GM19324 (cell line): Measurements from ENCODE around the gene MRPL33.
"Not testable (repeated sequence)": the region's sequence is repeated elsewhere in the genome, so short reads cannot be mapped to it uniquely, and the experiment has no call there.

ENCODE experiments used
- ATAC-seq: cut with Tn5 transposase; IDR thresholded peaks from one replicate; pipeline ENCODE4 v1.9.1; 2021; ENCODE audit warnings: mild to moderate bottlenecking, moderate library complexity; ENCODE audit not compliant: unreplicated experiment, low FRiP score

The MRPL33 gene

DNA sequence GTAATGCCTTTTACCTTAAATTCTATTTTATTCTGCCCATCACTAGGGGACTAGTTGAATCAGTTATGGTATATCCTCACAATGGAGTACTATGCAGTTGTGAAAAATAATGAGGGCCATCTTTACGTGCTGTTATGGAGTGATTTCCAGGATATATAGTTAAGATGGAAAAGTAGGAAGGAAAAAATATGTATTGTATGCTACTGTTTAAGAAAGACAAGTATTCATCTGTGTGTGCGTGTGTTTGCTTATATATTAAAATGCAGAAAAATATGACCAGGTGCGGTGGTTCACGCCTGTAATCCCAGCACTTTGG is 32.5 kb upstream of the MRPL33 start:
- no peak for ATAC-seq

DNA sequence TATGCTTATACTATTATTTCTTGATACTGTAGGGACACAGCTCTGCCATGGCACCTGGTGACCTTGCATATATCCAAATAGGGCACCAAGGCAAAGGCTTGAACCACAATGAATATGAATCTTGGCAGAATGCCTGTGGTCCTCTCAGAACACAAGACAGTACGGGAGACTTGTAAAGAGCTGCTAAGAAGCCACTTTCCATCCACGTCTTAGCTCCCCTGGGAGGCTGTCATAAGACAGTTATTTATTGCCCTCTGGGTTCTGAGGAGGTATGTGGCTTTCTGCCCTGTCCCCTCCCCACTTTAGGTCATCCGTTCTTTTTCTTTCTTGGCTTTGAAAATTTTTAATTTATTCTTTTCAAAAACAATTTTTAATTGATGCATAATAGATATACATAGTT is 29.8 kb upstream of the MRPL33 start:
- ATAC-seq, result no peak

DNA sequence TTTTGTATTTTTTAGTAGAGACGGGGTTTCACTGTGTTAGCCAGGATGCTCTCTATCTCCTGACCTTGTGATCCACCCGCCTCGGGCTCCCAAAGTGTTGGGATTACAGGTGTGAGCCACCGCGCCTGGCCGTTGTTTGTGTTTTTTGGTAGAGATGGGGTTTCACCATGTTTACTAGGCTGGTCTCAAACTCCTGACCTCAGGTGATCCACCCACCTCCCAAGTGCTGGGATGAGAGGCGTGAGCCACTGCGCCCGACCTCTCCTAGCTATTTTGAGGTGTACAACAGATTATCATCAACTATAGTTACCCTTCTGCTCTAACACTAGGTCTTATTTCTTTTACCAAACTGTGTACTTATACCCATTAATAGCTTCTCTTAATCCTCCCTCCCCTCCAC is 28.9 kb upstream of the MRPL33 start:
- ATAC-seq, result no peak

DNA sequence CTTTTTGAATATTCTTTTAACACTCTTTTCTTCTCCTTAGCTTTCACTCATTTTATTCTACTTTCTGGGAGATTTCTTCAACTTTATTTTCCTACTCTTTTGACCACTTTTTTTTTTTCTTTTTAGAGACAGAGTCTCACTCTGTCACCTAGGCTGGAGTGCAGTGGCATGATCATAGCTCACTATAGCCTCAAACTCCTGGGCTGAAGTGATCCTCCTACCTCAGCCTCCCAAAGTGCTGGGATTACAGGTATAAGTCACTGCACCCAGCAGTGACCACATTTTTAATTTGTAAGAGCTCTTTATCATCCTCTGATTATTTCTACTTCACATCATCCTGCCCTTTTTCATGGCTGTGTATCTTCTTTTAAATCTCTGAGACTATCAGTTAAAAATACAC is 26.0 kb upstream of the MRPL33 start:
- ATAC-seq, result not testable (repeated sequence)

DNA sequence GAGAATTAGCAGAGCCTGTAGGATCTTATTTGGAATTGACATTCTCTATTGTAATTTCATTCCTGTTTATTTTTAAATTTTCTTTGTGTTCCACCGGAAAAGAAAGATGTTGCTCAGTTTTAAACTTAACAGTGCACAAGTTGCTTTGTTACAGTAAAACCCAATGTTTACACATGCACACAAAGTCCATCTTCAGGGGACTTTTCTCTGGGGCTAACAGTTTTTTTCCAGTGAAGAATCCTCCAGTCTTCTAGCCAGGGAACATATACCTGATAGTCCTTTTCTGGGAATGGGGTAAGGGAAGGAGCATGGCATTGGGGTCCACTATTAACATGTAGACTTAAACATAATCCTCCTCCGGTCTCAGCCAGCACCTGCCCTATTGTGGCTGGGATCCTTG is 25.2 kb upstream of the MRPL33 start:
- ATAC-seq, result no peak

DNA sequence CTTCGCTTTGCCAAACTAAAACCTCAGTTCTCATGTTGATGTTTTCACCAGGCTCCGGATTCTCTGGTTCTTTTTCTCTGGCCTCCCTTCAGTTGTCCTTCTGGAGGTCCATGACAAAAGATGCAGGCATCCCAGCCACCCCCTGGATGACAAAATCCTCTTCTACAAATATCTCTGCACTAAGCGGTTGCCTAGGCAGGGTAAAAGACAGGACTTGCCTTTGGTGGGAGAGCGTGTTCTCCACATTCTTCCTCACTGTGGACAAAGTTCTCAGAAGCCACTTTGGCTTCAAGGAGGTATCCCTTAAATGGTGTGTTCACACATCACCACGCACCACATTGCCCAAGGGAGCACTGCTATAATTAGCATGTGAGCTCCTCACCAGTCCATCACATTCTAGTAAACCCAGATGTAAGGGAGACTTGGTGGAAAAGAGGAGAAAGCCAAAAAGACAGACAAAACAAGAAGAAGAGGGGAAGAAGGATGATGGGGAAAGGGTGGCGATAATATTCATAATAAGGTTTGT is 23.6 kb upstream of the MRPL33 start:
- ATAC-seq, result no peak

DNA sequence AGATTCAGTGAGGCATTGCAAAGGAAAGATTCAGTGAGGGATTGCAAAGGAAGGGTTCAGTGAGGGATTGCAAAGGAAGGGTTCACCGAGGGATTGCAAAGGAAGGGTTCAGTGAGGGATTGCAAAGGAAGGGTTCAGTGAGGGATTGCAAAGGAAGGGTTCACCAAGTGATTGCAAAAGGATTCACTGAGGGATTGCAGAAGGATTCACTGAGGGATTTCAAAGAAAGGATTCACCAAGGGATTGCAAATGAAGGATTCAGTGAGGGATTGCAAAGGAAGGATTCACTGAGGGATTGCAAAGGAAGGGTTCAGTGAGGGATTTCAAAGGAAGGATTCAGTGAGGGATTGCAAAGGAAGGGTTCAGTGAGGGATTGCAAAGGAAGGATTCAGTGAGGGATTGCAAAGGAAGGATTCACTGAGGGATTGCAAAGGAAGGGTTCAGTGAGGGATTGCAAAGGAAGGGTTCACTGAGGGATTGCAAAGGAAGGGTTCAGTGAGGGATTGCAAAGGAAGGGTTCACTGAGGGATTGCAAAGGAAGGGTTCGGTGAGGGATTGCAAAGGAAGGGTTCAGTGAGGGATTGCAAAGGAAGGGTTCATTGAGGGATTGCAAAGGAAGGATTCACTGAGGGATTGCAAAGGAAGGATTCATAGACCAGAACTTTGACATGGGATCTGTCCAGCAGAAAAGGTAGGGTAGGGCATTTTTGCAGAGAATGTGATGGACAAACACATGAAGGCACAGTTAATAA is 22.5 kb upstream of the MRPL33 start:
- not testable (repeated sequence) for ATAC-seq

DNA sequence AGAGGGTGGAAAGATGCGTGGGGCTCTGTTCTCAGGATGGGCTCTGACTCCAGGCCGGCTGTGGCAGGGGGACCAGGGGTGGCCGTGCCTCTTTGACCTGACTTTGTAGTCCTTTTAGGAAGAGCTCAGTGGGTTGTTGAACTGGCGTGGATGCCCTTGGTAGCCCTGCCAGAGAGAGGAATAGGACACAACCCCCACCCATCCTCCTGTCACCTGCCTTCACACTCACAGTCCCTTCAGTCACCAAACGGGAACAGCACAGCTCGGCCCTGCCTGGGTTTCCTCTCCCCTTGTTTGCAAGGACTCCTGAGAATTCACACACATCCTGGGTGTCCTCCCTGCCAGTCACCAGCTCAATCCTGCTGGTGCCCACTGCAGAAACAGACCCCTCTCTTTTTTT is 20.1 kb upstream of the MRPL33 start:
- no peak for ATAC-seq

DNA sequence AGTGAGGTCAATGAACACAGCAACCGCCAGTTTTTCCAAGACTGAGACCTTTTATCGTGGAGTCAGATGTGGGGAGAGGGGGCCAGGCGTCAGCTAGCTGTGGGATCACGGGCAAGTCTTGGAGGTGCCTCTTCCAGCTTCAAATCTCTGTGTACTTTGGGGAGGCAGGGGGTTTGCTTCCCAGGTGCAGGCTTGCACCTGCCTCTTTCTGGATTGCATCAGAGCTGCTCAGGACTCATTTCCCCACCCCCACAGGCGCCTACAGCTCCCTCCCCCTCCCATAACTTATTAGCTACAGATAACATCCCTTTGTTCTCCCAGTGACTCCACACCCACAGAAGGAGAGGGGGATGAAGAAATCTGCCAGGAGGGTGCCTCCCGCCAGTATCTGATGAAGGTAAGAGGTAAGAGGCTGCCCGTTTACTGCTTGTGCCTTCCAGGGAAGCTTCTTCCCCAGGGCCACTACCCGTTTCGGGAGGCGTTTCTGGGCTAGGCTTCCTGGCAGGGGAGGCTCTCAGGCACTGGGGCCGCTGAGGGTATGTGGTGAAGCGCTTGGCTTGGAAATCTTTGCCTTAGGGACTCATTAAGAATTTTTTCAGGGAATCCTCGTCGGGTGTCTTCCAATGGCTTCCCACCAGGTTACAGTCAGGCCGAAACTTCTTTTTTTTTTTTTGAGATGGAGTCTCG is 18.8 kb upstream of the MRPL33 start:
- no peak for ATAC-seq

DNA sequence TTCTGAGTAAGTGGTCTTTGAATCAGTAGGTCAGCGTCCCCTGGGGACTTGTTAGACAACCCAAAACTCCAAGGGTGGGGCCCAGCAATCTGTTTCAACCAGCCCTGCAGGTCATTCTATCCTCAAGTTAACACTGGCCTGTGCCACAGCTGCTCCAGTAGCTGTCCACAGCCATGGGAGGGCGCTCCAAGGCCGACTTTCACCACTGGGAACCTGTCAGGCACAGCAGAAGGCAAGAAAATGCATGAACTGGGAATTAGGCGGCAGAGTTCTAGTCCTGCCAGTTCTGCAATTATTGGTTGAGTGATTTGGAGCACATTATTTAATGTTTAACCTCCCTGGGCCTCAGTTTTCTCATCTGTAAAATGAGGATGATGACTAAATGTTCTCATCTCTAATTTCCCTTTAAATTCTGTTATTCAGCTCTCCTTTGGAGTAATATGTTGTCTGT is 17.4 kb upstream of the MRPL33 start:
- ATAC-seq, result no peak

DNA sequence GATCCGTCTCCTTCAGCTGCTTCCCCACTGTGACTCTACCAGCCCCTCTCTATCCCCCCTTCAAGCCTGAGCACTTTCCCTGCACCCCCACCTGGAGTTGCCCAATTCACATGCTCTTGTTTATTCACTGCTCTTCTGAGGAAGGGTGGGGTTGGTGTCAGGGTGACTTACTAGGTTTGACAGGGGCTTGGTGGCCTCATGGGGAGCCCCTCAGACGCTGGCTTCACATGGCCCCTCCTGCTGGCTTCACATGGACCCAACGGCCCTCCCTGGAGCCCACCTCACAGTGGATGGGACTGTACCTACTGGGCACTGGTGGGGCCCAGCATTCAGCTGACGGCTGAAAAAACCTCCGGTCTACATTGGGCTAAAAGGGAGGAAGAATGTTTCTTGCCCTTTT is 16.7 kb upstream of the MRPL33 start:
- ATAC-seq, result no peak

DNA sequence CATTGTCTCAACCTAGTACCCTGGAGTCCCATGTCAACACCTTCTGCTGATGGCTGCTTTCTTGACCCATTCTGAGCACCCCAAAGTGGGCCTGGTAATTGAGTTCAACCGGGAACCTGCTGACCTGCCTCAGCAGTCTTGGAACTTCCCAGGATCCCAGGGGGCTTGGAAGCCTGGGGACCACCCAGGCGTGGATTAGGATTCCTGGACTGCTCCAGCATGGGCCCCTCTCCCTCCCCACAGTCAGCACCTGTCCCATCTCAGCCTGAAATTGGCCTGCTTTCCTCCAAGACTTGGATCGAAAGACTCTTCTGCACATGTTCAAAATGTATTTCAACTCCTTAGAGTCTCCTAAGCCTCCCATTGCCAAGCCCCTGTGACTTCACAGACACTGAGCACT is 15.4 kb upstream of the MRPL33 start:
- no peak for ATAC-seq

DNA sequence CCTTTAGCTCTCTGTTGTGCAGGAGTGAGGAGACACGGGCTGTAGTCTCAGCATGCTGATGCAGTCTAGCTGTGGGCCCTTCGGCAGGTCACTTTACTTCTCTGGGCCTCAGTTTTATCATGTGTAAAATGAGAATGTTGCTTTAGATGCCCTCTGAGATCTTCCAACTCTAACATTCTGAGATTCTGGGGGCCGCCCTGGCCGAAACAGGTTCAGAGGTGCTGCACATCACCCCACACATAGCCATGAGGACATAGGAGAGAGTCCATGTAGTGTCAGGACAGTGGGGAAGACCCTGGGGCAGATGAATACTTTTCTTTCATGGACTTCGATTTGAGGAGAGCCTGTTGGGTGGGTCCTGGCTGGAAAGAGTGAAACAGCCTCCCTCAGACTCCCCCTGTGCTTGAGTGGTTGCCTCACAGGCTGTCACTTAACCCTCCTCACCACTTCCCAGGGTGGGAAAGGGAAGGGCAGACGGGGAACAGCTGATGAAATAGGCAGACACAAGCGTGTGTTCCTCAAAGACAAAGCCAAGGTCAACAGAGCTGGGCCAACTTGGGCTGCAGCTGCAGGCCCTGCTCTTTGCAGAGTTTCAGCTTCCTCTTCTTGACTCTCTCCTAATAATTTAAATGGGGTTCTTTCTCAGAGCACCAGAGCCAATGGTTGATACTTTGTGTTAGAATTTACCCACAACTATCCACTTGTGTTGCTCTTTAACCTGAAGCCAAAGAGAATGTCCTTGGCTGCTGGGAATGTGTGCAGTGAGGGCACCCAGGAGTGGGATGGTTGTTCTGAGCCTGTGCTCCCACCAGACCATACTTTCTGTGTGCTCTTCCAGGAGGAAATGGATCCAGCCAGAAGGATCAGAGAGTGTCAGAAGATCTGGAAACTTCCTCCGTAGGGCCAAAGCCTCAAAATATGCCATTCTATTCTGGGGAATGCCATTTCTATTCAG is 14.7 kb upstream of the MRPL33 start:
- ATAC-seq, result no peak

DNA sequence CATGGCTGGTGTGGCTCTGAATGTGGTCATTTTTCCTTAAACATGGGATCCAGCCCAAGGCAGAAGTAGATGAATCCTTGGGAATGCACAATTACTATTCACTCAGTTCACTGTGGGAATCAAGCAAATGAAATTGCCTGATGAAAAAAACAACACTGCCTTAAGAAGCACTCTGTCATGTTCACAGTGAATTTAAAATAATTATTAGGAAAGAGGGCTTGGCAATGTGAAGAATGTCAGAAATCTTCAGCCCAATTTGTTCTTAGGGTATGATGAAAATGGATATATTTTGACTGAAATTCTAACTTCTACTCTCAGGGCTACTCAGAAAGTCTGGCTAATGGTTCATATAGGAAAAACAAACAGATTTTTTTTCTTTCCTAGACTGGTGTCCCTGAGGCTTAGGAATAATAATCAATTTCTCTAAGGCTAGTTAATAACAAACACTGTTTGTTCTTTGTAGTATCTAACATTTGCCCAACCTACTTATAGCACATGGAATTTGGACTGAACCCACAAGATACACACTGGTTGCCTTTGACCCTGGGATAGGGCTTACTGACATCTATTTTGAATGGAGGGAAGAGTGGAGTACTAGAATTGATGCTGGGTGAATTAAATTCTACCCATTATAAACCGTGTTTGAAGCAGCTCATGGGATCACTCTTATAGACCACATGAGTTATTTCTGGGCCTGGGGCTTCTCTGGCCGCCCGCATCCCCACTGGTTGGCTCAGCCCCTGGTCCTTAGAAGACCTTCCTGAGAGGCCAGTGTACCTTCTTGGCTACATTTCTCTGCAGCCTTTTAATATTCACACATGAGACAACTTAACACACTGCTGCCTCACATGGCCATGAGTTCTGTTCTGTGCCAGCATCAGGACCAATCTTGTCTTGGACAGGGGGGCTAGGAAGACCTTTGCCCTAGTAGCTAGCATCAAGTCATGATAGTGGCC is 8.3 kb upstream of the MRPL33 start:
- ATAC-seq, result no peak

DNA sequence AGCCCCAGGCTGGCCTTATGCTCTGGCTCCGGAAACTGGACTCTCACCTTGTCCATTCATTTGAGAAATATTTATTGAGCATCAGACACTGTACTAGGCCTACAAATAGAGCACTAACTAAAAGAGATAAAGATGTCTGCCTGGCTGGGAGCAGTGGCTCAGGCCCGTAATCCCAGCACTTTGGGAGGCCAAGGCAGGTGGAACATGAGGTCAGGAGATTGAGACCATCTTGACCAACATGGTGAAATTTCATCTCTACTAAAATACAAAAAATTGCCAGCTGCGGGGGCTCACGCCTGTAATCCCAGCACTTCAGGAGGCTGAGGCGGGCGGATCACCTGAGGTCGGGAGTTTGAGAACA is 7.6 kb upstream of the MRPL33 start:
- ATAC-seq, result no peak

DNA sequence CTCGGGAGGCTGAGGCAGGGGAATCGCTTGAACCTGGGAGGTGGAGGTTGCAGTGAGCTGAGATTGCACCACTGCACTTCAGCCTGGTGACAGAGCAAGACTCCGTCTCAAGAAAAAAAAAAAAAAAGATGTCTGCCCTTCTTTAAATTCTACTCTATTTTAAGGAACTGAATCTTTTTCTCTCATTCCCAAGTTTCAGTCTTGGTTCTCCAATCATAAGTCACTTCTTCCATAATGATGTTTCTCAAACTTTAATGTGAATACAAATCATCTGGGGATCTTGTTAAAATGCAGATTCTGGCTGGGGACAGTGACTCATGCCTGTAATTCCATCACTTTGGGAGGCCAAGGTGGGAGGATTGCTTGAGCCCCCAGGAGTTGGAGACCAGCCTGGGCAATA is 7.0 kb upstream of the MRPL33 start:
- ATAC-seq, result not testable (repeated sequence)

DNA sequence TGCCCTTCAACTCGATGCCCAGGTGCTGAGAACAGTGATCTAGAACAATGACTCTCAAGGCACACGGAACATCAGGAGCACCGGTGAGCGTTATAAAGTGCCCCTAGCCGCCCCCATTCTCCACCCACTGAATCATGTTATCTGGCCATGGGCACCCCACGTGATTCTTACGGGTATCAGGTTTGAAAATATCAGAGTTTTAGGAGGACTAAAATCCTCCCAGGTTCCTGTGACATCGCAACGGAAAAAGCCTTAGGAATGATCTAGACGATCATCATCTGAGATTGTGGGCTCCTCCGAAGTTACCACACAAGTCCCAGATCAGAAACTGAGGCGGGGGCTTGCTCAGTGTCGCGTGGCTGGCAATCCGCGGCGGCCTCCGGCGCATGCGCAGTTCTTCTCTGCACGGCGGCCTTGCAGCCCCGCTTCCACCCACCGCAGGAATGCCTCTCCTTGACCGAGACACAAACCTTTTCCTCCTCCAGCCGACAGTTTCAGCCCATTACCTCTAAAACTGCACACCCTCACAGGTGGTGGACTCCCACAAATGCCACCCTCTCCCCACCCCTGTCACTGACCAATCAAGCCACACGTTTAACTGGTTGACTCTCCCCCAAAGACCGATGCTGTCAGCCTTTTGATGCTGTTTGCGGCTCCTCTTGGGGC is 5.8 kb upstream of the MRPL33 start:
- ATAC-seq, result no peak

DNA sequence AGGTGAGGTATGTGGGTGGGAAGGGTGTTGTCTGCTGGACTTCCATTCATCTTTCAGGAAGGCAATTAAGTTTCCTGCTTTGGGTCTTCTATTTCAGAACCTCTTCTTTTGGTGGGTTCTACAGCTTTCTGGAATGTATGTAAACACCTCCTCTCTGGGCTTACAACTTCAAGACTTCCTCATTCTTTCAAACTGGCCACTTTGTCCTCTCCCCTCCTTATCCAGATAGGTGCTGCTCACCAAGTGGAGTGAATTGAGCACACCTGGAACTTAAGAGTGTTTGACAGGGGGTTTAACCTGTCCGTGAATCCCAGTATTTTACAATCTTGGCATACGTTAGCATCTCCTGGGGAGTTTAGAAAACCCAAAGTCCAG is 5.2 kb upstream of the MRPL33 start:
- no peak for ATAC-seq

DNA sequence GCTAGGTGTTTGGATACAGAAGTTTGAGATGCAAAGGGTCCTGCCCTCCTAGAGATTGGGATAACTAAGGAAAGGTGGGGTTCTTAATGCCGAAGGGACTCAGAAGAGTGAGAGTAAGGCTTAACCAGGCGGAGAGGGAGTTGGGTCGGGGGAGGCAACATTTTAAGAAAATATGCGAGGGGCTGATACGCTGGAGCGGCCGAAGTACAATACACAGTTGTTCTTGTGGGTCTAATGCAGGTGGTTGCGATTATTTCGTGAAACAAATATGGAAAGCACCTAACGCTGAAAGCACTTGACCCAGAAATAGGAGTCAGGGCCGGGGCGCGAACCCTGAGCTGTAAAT is 344 bp upstream of the MRPL33 start:
- peak; percentile 19 for ATAC-seq

DNA sequence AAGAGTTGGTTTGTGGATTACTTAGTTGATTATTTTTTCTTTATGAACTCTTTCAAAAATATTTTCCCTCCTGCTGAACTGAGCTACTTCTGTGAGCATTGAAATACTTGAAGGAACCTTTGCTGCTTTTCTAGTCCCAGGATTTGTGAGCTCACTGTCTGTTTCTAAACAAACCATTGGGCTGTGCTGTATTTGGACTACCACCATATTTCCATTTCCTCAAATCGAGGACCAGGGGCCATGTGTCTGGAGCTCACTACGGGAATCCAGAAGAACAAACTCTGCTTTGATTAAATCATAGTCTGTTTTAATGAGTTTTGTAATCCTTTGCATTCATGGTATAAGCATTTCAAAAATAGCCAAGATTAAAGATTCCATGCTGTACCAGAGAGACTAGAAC is 1.3 kb downstream of the MRPL33 start:
- no peak for ATAC-seq
